Activated CD4-positive, CD25-positive, alpha-beta regulatory T cell (primary cell): Measurements from ENCODE around the gene POLA1.

Experiments
- DNase-seq, 4 experiments: peaks; one replicate each; lab custom pipeline; 2025; lab: John Stamatoyannopoulos, UW

Gene POLA1

DNA sequence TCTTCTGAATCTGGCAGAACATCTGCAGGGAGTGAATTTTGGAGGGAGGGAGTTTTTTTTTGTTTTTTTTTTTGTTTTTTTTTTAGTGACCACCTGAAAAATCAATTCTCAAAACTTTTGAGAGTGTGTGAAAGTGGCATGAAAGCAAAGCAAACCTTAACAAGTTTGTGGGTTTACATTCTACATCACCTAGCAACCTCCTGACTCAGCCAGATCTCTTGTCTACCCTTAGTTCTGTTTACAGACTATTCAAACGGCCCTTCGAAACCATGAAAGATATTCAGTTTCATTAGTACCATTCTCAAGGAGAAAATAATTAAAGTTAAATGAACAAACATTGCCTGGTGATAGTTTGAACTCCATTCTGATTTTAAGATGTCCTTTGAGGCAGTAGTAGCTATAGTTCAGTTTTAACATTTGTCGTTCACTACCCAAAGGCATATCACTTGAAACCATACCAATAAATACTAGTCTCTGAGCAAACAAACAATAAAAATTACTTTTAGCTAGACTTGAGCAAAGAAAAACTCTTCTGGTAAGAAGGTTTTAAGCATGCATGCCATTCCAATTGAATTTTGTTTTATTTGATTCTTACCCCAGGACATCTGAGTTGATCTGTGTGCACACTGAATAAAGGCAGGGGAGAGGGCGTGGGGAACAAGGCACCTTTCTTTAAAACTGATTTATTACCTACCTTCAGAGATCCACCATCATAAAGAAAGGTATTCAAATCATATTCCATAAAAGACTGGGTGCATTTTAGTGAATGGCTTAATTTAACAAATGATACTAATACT is 184.3 kb downstream of the POLA1 start:
- no peak for DNase-seq

DNA sequence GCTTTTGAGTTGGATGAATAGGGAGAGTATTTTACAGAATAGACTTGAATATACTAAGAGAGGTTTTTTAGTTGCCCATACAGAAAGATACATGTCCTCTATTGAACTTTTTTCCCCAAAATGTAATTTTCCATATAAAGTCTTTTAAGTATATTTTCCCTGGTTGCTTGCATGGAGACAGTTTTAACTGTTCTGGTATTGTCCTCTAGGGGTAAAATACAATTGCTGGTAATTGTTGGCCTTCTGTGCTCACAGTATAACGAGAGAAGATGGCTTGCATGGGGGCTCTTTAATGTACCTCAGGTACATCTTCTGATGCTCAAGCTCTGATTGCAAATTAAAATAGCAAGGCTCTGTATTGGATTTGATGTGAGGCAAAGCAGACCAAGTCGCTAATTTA is 186.0 kb downstream of the POLA1 start:
- DNase-seq: no peak

DNA sequence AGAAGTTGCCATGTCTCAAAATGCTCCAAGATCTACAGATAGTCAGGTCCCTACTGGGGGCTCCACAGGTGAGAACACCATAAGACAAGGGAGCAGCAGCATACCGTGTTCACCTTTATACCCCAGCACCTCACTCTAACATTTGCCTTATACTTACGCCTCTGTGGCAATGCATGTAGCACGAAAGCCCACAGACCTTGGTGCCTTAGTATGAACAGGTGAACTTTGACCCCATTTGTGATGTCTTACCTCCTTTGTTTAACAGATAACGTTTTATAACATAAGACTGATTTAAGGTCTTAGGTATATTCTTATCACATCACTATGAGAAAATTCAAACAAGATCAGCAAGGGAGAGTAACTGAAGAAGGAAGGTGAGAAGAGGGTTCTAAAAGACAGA is 193.2 kb downstream of the POLA1 start:
- no peak for DNase-seq

DNA sequence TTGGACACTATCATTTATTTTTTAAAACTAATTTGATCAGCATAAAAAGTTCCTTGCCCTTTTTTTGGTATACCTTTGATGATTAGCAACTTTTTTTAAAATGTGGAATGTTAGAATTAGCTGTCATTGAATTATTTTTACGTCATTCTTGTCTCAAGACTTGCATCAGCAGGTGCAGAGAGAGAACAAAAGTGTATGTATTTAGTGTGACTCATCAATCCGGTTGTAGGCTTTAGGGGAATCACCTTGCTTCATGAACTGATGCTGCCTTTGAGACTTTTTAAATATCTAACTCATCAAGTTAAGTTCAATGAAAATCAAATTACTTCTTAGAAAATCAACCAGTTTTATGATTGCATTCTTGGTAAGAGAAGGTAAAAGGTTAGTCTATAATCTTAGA is 197.0 kb downstream of the POLA1 start:
- DNase-seq: no peak

DNA sequence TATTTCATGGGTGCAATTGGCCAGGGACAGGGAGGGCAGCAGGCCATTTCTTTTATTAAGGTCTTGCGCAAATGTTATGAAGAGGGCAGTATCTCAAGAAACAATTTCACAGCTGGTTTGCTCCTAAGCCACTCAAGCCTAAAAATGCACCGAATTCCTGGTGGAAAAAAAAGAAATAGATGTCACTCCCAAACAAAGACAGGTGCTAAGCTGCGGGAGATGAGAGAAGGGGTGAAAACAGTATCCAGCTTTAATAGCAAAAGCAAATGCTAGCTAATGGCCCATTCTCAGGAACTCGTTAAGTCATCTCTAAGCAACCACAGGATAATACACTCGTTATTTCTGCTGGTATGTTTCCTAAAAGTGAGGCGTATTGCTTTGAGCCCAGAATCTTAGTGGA is 205.7 kb downstream of the POLA1 start:
- DNase-seq: no peak

DNA sequence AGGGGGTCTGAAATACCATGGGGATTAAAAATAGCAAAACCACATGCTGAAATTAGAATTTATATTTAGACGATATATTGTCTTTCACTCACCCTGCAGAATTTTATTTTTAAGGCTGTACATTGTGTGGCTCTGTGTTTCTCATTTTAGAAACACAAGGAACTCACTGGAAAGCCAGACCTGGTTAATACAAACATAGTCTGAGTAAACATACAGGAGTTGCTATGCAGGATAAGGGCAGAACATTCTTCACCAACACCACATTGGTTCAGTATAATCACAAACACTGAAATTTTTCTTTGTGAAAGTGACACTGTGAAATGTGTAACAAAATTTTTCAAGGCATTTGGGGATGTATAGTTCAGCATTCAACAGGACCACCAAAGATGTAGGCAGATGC is 206.5 kb downstream of the POLA1 start:
- DNase-seq: no peak

DNA sequence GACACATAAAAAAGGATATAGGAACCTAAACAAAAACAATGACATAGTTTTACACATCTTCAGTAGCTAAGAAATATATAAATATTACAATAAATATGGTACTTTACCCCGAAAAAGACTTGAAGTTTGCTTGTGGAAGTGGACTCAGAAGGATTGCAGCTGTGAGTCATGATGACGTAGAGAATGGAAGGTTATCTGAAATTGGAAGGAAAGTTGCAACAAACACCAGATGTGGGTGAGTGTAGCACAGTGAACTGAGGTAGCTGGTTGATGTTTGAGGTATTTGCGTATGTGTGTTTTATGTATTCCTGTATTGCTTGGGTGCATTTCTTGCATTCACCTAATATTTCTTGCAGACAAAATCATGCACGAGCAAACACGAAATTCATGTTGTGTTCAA is 209.1 kb downstream of the POLA1 start:
- DNase-seq: no peak

DNA sequence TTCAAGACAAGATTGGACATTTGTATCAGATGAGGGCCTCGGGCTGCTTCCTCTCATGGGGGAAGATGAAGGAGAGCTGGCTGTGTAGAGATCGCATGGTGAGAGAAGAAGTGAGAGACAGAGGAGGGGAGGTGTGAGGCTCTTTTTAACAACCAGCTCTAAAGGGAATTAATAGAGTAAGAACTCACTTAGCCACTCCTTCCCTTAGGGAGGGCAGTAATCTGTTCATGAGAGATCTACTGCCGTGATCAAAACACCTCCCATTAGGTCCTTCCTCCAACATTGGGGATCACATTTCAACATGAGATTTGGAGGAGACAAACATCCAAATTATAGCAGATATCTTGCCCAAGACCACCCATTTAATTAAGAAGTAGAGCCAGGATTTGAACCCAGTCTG is 225.0 kb downstream of the POLA1 start:
- no peak for DNase-seq

DNA sequence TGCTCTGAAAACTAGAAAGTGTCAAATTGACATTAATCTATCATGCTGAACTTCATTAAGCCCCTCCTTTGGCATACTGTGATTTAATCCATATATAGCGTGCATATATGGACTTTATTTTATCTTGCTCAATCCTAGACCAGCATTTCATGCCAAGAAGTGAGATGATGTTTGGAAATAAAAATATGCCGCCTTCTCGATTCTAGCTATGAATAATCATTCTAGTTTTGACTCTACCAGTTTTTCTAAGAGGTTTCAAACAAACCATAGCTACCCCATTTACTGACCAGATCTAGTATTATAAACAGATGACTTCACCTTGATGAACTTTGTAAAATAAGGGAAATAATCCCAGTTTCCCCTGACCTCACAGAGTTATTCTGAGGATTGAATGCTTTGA is 227.1 kb downstream of the POLA1 start:
- no peak for DNase-seq

DNA sequence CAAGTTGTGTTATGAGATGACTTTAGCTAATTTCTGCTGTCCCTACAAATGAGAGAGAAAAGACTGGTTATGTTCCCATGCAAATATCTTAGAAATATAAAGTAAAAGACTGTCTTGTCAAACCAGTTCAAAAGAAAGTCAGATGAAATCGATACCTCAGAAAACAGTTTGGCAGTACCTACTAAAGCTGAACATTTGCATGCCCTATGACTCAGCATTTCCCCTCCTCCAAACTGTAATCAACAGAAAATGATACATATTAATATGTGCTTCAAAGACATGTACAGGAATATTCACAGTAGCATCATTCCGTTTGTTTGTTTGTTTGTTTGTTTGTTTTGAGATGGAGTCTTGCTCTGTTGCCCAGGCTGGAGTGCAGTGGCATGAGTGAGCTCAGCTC is 231.7 kb downstream of the POLA1 start:
- no peak for DNase-seq

DNA sequence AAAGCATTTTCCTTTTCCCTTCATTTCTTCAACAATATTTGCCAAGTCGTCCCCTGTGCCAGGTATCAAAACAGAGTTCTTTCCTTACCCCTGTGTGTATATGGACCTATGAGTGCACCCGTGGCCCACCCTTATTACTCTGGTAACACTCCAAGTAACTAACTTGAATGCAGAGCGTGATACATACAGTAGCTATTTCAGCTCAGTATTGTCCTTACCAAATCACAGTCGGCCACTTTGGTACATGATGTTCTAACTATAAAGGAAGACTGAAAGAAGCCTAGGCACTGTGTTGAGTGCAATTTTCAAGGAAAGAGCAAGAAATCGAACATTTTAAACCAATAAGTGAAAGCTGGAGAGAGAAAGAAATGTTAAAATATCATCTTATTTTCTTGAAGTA is 233.7 kb downstream of the POLA1 start:
- DNase-seq: no peak

DNA sequence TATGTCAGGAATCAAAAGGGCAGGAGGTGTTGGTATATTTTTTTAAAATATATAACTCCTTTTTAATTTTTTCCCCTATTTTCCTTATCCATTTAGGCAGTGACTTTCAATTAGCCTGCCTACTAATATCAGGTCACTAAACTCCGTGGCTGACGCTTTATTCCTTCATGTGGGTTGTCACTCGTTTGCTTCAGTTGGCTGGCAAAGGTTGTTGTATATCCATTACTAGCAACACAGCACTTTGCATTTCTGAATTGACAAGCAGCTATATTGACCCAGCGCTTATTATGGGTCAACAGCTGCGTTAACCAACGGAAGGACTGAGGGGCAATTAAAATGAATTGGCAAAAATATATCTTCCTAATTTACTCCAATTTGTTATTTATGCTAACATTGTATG is 234.4 kb downstream of the POLA1 start:
- DNase-seq: no peak

DNA sequence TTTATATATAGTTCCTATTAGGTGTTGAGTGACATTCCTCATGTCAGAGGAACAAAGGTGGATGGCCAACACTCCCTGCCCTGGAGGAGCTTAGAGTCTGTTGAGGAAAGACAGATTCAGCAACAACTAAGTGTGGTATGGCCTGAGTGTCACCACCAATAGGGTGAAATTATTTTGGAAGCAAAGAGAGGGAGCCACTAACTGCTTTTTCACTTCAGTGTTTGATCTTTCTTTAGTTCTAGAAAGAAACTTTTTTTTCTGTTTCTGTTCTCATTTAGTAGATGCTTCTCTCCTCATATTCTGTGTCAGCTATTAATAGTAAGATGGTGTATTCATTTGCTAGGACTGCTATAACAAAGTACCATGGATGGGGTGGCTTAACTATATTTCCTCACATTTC is 240.6 kb downstream of the POLA1 start:
- no peak for DNase-seq

DNA sequence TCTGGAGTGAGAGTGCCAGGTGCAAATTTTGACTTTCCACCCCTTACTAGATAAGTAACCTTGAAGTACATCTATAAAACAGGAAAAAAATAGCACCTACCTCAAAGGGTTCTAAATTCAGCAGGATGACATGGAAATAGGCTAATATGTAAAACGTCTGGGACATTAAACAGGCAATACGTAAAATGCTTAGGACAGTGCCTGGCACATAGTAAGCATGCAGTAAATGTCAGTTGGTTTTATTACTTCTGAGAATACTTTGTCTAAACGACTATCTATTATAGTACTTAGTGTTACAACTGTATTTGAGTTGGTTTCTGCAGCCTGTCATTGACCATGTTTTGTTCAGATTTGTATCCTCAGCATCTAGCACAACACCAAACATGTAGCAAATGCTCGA is 251.3 kb downstream of the POLA1 start:
- DNase-seq: no peak

DNA sequence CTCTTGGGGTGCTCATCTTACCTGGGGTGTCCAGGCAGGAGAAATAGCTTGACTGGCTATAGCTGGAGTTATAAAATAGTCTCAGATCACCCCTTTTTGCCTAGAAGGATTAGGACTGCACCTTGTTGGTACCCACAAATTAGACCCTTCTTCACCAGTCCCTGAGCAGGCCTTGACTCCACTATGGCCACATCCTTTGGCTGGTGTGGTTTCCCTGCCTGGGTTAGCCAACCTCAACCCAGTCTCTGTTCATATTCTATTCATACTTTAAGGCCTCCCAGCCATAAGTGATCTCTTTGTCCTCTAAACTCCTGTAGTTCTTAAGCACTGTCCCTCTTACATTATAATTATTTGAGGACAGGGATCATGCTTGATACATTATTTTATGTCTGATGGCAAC is 252.7 kb downstream of the POLA1 start:
- no peak for DNase-seq

DNA sequence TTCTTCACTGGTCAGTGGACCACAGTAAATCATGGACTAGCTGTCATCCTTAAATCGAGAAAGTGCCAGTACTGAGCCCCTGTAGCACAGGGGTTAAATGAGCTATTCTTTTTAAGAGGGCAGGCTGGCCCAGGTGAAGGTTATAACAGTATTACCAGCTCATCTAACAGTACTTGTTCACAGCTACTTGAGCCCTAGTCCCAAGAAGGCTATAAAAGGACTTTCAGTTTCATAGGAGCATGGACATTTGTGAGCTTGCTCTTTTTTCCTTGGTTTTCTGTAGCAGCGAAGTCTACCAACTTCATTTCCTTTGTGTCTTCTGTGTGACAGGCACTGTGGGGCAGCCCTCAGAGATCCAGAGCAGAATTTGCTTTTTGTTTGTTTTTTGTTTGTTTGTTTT is 261.0 kb downstream of the POLA1 start:
- DNase-seq: no peak

DNA sequence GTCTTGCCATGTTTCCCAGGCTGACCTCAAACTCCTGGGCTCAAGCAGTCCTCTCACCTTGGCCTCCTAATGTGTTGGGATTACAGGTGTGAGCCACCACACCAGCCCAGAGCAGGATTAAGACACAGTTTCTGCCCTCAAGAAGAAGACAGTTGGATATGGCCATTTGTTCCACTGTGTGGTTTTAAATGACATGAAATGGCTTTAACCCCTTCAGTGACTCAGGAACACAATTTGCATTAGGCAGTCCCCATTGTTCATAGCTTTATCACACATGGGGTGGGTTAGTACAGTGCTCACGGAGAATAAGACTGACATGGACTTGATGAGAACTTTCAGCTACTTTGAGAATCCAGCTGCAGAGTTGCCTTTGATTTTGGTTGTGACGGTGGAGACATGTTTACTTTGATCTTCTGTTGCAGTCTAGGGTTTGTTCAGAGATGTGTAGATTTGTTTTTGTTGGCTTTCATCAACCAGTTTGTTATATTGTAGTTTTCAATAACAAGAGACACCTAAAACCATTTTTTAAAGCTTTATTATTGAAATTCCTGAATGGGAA is 261.7 kb downstream of the POLA1 start:
- no peak for DNase-seq

DNA sequence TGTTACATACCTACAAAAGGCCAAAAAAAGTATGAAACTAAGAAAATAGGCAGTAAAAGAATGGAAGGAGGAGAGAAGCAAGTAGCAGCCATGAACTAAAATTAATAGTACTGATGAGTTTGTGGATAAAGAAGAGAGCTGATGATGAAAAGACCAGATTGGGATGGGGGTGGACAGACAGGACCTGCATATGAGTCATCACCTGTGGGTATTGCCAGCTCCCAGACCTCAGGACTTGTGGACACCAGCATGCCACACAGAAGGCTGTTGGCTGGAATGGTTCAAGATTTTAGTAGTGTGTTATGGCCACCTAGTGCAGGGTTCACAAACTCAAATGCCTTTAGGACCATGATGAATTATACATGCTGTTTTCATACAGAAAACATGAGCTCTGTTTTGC is 263.1 kb downstream of the POLA1 start:
- DNase-seq: no peak

DNA sequence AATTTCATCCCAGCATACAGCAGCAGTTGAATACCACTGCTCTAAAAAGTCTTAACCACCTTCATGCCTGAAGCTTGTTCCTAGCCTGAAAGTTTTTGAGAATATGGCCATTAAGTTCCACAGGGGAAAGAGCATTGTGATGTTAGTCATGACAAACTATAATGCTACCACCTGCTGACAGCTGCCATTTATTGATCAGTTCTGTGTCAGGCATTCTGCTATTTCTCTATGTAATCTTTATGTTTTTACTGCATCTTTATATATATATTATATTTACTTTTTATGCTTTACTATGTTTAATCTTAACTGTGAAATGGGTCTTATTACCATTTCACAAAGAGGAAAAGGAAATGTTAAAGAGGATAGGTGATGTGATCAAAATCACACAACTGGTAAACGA is 268.1 kb downstream of the POLA1 start:
- DNase-seq: no peak

DNA sequence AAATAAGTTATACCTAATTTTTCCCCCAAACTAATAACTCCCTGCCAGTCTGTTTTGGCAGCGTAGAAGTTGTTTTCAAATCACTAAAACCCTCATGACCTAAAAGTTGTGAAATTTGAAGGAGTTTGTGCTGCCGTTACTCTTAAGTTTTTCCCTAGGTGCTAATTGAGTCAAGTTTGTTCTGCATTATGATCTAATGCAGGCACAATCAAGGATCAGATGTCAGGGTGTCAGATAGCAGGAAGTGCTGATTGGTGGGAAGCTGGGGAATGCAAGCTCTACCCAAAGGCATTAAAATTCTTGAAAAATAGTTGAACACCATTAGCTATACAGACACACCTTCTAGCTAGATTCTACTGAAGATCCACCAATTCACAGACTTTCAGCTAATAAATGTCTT is 270.1 kb downstream of the POLA1 start:
- DNase-seq: no peak

DNA sequence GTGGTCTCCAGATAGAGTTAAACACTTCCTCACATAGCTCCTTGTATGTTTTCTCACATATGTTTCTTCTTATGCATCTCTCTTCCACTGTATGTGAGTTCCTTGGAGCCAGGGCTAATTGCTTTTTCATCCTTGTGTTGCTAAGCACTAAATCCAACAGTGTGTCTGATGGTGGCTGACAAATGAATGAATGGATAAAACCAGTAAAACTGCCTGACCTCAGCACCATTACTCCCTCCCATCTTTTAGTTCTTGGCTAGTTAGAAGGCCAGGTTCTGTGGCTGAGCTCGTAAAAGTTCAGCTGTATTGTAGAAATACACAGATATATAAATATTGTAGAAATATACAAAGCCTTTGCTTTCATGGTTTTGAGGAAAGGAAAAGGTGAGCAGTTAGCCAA is 271.7 kb downstream of the POLA1 start:
- no peak for DNase-seq

DNA sequence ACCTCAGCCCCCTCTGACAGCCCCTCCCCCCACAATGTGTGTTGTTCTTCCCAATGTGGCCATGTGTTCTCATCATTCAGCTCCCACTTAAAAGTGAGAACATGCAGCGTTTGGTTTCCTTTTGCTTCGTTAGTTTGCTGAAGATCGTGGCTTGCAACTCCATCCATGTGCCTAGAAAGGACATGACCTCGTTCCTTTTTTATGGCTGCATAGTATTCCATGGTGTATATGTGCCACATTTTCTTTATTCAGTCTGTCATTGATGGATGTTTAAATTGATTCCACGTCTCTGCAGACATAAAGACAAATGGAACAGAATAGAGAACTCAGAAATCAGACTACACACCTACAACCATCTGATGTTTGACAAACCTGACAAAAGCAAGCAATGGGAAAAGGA is 276.1 kb downstream of the POLA1 start:
- no peak for DNase-seq

DNA sequence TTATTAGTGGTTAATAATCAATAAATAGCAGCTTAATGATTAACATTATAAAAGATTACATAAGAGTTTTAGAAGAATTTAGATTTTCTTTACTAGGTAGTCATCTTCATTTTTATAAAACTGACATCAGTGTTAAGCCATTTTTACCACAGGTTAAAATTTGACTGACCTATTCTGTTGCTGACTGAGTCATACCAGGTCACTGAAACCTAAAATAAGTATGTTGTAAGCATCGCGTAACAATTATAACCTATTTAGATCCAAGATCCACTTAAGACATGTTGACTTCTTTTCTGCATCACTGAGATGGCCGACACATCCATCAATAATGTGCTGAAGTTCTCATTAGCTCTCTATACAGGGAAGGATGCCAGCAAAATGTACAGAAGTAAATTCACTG is 285.4 kb downstream of the POLA1 start:
- no peak for DNase-seq

DNA sequence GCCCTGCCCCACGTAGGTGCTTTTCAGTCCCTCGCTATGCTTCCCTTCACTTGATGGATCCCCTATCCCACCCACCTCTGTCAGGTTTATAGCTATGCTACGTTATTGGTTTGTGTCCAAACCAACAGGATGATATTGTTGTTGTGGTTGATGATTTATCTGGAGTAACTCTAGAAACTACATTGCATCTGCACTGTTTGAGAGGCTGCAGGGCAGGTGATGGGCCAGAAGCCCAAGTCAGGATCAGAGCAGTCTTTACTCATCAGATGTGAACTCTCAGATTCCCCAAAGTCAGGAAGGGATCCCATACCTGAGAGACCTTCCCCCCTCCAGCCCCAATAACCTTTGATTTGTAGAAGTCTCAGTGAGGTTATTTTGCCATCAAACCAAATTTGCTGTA is 287.3 kb downstream of the POLA1 start:
- DNase-seq: no peak
